Ascending aorta (tissue), 2 donors: ENCODE data around the gene GOT1. TPM values are rescaled to one million over a fixed set of nuclear protein-coding genes. Genes with fewer than 3 reads are reported as not detected.

Experiments used
- DNase-seq, 2 donors: peaks; one replicate each; pipeline ENCODE4 v3.0.0-alpha.2; 2019; ENCODE audit warnings: low spot score in 2 of 2
- H3K27ac ChIP-seq, 2 donors: fragments of 200-600 bp; sonication (generic); one replicate each; pipeline ENCODE4 v1.5.1; 2016 to 2017; ENCODE audit warnings: mild to moderate bottlenecking in 1 of 2
- H3K27me3 ChIP-seq: fragments of 200-600 bp; sonication (generic); one replicate; pipeline ENCODE4 v1.5.1; 2017
- H3K36me3 ChIP-seq, 2 donors: fragments of 200-600 bp; sonication (generic); one replicate each; pipeline ENCODE4 v1.5.1; 2016
- H3K4me1 ChIP-seq, 2 donors: fragments of 200-600 bp; sonication (generic); one replicate each; pipeline ENCODE4 v1.5.1; 2016 to 2017; ENCODE audit warnings: mild to moderate bottlenecking in 1 of 2
- H3K4me3 ChIP-seq, 2 donors: fragments of 200-600 bp; sonication (generic); one replicate each; pipeline ENCODE4 v1.5.1; 2016 to 2017; ENCODE audit warnings: mild to moderate bottlenecking in 1 of 2
- H3K9me3 ChIP-seq, 2 donors: fragments of 200-600 bp; sonication (generic); one replicate each; pipeline ENCODE4 v1.5.1; 2016
- intact Hi-C: fragments of 100-400 bp; cut with DNase I; formaldehyde crosslinking; loops from one replicate; pipeline ENCODE4 v1.15.1; 2023
- total RNA-seq: library from RNA; depleted of rRNA; stranded (reverse); fragments of >200 nt; gene quantifications from one replicate; pipeline ENCODE4 v1.1.0, GENCODE V29; 2016
- TF ChIP-seq, protein P1 (sequence below), 3 experiments: fragments of 200-600 bp in 2 of 3; fragments of 450-650 bp in 1 of 3; sonication (generic) in 2 of 3; IDR thresholded peaks; one replicate each; pipeline ENCODE4 v1.5.1; 2016 to 2019; ENCODE audit warnings: antibody characterized with exemption in 3 of 3, mild to moderate bottlenecking in 1 of 3, moderate library complexity in 1 of 3

The GOT1 gene
- total RNA-seq, 1 donor from 2014 or later = 4.4 TPM

DNA sequence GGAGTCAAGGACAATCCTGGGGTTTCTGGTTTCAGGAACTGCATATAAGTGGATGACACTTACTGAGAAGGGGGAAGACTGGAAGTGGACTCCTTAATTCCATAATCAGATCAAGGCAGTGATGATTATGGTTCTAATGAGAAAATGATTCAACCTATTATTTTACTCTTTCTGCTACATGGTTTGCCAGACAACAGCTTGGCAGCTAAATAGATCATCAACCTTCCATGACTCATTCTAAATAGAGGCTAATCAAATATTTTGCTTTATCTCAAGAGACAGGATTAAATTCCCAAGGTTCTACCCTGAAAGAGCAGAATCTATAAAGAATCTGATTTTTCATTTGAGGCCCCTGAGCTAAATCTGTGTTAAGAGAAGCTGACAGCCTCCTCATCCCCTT lies 55.0 kb downstream of the GOT1 start:
- TF ChIP-seq, protein P1, sequence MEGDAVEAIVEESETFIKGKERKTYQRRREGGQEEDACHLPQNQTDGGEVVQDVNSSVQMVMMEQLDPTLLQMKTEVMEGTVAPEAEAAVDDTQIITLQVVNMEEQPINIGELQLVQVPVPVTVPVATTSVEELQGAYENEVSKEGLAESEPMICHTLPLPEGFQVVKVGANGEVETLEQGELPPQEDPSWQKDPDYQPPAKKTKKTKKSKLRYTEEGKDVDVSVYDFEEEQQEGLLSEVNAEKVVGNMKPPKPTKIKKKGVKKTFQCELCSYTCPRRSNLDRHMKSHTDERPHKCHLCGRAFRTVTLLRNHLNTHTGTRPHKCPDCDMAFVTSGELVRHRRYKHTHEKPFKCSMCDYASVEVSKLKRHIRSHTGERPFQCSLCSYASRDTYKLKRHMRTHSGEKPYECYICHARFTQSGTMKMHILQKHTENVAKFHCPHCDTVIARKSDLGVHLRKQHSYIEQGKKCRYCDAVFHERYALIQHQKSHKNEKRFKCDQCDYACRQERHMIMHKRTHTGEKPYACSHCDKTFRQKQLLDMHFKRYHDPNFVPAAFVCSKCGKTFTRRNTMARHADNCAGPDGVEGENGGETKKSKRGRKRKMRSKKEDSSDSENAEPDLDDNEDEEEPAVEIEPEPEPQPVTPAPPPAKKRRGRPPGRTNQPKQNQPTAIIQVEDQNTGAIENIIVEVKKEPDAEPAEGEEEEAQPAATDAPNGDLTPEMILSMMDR (IDR thresholded peaks at IDR 0.05) = no peak
- intact Hi-C loops = no loop called here
- Histone ChIP-seq H3K9me3 (no peaks in the 10 kb centered on the region), H3K36me3 (no peaks in the 10 kb centered on the region), H3K4me1 (no peaks in the 10 kb centered on the region), H3K27ac (no peak overlapping the region), H3K27me3 (no peaks in the 10 kb centered on the region), H3K4me3 (no peak overlapping the region)
- DNase-seq = no peak

DNA sequence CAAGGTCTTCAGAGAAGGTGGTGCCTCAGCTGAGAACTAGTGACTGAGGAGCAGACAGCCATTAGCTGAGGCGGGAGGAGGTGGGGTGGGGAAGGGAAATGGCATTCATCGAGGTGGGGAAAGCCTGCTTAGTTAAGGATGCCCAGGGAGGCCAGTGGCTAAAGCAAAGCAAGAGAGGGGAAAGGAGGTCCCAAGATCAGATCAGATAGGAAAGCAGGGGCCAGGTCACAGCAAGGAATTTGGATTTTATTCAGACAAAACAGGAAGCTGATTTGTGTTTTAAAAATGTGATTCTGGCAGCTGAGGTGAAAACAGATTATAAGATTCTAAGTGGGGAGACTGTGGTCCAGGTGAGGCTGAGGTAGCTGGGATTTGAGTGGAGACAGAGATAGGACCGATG lies 55.5 kb downstream of the GOT1 start:
- Histone ChIP-seq H3K9me3 (no peaks in the 10 kb centered on the region), H3K36me3 (no peaks in the 10 kb centered on the region), H3K27ac (no peak overlapping the region), H3K4me1 (no peaks in the 10 kb centered on the region), H3K4me3 (no peak overlapping the region), H3K27me3 (no peaks in the 10 kb centered on the region)
- TF ChIP-seq, protein P1 (IDR thresholded peaks at IDR 0.05) = no peak
- intact Hi-C loops = no loop called here
- DNase-seq = no peak

DNA sequence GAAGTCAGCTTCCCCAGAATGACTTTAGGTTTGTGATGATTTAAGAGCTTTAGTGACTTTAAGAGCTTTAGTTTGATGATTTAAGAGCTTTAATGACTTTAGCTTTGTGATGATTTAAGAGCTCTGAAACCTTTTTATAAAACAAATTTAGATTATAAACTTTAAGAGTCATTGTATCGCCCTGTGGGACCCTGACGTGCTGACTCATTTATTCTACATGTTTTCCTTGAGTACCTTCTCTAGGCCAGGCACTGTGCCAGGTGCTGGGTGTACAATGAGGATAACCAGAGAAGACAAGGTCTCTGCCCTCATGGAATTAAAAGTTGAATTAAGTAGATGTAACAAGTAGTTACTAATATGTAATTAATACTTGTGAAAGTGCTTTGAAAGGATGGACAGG lies 55.9 kb downstream of the GOT1 start:
- DNase-seq = no peak
- no peaks in the 10 kb centered on the region for H3K4me1 ChIP-seq
- H3K27ac ChIP-seq = no peak overlapping the region
- TF ChIP-seq, protein P1 (IDR thresholded peaks at IDR 0.05) = no peak
- no peaks in the 10 kb centered on the region for H3K27me3 ChIP-seq
- intact Hi-C loops = no loop called here
- H3K36me3 ChIP-seq = no peaks in the 10 kb centered on the region
- no peaks in the 10 kb centered on the region for H3K9me3 ChIP-seq
- H3K4me3 ChIP-seq = no peak overlapping the region

DNA sequence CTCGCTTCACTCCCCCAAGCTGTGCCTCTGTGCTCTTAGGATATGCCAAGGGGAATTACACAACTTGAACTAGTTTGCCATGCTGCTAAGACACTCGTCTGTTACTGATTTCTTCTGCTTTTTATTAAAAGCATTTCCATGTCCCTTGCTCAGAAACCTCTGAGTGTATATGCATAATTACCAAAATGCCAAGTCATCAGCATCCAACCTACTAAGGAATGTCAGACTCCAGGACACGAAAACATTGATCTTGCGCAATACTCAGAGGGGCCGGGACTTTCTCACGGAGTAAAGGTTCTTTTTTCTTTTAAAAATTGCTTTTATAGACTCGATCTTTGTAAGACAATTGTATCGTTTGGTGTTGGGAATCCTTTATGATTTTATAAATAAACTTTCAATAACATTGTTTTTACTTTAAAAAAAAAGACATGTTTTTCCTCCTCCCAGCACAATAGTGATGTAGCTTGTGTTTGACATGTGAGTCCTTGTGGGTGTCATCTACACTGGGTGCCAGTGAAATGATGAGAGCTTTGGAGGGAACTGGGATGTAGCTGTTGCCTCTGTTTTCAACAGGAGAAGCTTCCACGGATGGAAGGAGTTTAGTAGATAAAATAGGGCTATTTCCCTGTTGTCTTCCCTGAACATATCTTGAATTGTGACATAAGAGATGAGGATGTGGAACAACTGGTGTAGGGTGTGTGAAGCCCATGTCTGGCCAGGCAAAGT lies 57.7 kb downstream of the GOT1 start:
- Histone ChIP-seq H3K4me1 (no peaks in the 10 kb centered on the region), H3K36me3 (no peaks in the 10 kb centered on the region), H3K27ac (no peak overlapping the region), H3K4me3 (no peak overlapping the region), H3K27me3 (no peaks in the 10 kb centered on the region), H3K9me3 (no peaks in the 10 kb centered on the region)
- intact Hi-C loops = no loop called here
- DNase-seq = no peak
- TF ChIP-seq, protein P1 (IDR thresholded peaks at IDR 0.05) = no peak

DNA sequence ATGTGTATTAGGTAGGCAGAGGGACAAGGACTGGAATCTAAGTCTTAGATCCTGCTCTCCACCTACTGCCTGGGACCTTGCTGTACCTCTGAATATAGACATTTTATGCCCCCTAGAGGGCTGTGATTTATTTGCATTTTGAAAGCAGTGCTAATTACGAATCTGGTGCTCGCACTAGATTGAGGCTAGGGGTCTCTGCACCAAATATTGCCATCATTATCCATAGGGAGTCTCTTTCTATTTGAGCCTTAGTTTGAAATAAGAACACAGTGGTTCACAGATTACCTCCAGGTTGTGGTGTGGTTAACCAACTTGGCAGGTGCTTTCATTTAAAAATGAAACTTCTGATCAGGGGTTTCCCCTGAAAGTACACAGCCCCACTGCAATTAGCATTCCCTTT lies 59.4 kb downstream of the GOT1 start:
- Histone ChIP-seq H3K4me3 (no peak overlapping the region), H3K27ac (no peak overlapping the region), H3K4me1 (no peaks in the 10 kb centered on the region), H3K36me3 (no peaks in the 10 kb centered on the region), H3K27me3 (no peaks in the 10 kb centered on the region), H3K9me3 (no peaks in the 10 kb centered on the region)
- TF ChIP-seq, protein P1 (IDR thresholded peaks at IDR 0.05) = peak in 1 of 3 experiments; percentile 28
- intact Hi-C loops = no loop called here
- DNase-seq = no peak

DNA sequence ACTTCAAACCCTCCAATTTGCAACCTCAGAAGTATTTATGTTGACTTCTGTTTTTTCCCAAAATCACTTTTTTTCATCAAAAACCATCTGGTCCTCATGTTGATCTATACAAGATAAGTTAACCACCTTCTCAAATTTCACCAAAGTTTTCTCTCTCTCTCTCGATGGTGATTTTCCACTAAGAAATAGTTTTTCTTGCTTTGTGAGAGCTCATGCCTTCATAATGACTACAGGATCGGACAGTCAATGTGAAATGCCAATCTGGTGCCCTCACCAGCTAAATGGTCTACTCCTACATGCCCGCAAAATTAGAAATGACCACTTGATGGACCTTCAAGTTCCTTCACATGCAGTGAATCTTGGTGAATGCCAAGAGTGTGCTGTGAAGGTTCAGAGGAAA lies 60.9 kb downstream of the GOT1 start:
- Histone ChIP-seq H3K9me3 (no peaks in the 10 kb centered on the region), H3K27me3 (no peaks in the 10 kb centered on the region), H3K4me1 (no peaks in the 10 kb centered on the region), H3K27ac (no peak overlapping the region), H3K36me3 (no peaks in the 10 kb centered on the region), H3K4me3 (no peak overlapping the region)
- TF ChIP-seq, protein P1 (IDR thresholded peaks at IDR 0.05) = no peak
- intact Hi-C loops = no loop called here
- DNase-seq = no peak
